ENCODE measurements around the gene SLAMF9.

The SLAMF9 gene

DNA sequence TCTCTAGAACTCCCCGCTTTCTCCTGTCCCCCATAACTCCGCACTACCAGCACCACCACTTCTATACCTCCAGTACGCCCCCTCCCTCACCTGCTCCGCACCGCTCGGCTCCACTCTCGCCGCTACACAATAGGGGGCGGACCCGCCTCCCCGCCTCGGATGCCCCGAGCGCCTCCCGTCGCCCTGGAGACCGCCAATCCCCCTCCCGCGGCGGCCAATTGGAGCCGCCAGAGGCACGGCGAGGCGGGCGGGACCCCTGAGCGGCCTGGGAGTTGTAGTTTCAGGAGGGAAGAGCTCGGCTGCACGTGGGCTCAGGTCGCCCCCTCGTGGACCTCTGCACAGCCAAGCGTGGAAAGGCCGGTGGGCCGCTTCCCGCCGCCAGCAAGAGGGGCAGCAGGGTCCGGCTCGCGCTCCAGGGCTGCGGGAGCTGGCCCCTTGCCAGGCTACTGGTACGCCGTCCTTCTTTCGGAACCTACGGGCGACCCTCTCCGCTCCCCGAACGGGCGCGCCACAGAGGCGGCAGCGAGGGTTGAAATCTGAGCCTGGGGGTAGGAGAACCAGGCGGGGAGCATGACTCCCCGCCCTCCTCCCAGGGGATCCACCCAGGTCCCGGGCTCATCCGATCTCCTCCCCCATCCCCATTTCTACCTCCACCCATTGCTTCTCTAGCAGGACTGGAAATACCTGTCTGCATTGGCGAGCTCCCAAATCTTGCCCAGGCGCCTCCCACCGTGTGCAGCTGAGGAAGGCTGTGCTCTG is 8.4 kb downstream of the SLAMF9 start, which contains the start of gene IGSF9:
IGSF9 (minus strand) TSS at position 131 of the 759 bp plus-strand sequence. CDS start 2,159 bp downstream, outside the sequence.
- DNase-seq, result peak; percentile 40

DNA sequence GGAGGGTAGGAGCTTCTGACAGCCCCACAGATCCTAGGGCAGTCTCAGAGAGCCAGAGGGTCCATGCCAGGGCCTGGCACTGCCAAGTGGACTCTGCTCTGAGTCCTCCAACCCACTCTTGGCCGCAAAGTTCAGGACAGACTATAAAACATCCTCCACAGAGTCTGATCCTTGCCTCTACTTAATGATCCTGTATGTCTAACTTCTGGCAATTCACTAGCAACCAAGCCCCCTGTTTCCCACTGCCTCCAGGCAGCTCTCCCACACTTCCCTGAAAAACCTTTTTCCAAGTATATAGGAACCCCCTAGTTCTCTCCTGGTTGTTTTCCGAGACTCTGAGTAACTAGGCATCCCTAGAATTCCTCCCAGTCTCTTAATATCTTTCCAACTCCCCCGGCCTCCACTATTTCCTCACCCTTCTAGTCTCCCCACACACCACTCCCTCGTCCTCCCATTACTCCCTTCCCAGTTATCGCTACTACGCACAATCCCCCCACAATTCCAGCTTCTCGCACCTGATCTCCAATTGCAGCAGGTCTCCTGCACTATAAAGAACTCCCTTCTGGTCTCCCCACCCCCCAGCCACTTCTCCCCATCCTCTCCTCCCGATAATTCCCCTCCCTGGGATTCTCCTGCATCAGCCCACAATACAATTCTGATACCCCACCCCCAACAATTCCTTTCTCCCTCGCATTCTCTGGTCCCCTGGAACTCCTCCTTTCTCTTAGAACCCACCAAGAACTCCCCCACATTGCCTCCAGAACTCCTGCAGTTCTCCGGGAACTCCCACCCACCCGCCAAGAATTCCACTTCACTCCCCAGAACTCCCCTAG is 9.2 kb downstream of the SLAMF9 start:
- DNase-seq, result no peak

DNA sequence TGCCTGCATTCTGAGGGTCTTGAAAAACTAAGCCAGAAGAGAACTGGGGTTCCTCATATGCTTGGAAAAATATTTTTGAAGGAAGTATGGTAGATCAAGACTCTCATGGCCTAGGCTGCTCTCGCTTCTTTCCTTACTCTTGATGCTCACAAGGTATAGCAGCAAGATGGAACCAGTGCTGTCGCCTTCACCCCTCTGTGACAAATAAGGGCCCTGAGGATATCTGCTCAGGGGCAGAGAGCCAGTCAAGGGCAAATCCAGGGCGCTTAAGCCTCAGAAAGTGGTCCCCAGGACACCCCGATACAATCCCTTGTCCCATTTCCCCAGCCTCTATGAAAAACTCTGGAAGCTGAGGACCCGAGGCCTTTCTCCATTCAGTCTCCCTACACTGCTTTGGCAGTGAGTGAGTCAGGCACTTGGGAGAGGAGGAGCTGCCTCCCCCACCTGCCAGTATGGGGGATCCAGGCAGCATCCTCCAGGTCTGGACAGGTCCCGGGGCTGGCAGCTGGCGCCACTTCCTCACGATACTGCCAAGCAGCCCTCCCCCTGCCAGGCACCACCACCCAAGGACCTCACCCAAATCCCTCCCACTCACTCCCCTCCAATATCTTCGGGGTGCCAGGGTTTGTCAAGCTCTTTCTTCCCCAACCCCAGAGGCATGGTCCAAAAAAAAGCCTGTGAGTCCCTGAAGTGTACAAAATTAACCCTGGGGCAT is 10.0 kb downstream of the SLAMF9 start:
- DNase-seq, result no peak

DNA sequence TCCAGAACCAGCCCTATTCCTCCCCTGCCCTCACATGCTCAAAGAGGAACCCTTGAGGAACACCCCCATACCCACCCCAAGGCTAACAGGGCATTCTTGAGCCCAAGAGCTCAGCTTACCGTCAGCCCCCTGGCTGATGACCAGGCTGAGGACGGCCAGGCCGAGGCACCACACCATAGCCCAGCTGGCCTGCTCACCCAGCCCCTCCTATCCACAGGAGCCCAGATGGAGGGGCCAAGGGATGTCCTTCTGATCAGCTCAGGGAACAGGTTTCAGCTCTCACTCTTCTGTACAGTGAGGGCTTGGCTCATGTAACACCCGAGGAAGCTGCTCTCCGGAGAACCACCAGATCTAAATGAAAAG is 10.8 kb downstream of the SLAMF9 start:
- DNase-seq, result no peak

DNA sequence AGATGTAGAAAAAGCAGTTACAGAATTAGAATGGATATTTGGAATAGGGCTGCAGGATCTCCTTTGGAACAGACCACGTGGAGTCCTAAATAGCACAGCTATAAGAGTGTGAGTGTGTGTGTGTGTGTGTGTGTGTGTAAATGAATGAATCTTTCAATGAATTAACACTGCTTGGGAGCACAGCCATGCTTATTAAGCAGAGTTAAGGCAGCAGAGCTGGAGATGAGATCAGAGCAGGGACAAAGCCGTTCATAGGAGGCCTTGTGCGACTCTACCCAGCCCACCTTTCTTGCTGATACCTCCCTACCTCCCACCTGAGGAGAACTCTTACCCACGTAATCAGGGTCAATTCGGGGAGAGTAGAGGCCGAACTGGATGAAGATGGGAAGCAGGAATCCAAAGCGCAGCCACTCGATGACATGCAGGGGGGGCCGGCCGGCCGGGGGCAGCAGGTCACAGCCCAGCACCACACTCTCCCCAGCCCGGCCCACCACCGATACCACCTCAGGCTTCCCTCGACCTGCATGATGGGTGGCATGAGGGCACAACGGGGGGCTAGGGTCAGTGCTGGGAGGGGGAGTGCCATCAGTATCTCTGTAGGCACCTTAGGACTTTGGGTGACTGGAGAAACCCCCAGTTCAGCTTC is 11.3 kb downstream of the SLAMF9 start:
- DNase-seq, result no peak

DNA sequence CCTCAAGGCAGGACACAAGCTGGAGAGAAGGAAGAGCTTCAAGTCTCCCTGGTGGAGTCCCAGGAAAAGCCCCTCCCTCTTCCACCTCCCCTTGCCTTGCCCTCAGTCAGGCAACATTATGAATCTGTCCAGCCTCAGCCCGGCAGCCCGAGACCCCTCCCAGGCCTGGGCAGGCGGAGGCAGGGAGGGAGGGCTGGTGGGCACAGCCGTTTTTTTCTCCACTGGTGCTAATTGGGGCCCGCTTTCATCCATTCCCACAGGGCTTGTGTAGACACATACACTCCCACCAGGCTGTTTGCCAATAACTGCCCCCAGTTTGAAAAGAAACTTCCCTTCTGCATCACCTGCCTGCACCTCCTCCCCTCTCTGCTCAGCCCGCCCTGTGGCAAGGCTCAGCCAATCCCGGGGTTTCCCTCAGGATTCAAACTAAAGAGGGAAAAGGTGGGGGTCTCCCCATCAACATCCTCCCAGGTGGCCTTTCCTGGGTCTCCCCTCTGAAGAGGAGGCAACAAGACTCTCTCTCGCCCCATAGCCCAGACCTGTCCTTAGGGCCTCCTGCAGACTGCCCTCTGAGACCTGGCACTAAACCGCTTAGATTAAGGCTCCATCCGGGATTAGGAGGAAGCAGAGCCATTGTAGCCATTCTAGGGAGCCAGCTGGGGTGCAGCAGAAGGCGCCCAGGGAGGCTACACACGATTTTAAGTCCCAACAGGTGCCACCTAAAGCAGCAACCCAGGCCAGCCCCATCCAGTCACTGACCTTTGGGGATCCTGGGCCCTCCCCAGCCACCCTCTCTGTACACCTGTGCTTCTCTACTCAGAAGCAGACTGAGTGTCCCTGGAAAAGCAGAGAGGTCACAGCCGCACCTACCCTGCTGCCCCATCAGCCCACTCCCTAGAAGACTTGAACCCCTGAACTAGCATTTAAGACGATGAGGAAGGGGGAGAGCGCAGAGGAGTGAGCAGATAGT is 12.2 kb downstream of the SLAMF9 start:
- no peak for DNase-seq

DNA sequence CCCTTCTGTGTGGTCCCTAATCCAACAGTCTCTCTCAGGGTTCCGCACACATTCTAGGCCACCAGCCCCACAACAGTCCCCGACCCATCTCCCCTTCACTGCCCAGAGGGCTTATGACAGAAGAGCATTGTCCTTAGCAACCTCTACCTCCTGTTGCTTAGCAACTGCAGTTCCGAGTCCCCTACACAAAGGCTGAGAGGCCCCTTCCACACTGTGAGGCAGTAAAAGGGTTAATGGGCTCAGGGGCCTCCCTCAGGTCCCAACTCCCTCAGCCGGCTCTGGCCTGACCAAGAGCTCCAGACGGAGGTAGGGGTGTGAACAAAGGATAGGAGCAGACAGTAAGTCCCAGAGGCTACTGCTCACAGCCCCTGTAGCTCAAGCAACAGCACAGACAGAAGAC is 12.9 kb downstream of the SLAMF9 start:
- DNase-seq, result no peak

DNA sequence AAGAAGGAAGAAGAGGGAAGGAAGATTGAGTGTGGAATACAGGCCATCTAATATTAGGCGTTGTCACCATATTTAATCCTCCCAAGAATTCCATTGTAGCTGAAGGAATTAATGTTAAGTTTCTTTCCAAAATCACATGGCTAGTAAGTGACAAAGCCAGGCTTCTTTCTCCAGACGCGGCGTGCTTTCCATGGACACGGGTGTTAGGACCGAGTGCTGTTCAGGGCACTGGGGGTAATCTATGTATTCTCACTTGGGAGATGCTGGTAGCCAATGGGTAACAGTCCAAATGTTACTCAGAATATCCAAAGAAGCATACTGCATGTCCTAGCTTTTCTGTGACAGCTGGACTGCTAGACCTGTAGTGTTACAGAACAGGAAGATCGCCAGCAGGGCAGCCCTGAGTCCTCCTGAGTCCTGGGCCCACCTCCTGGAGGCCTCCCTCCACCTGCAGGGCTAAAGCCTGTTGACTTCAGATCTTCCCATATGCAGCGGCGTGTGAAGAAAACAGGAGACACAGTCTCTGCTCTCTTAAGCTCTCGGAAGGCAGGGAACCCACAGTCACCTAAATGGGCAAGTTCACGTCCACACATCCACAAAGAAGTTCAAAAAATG is 13.9 kb downstream of the SLAMF9 start:
- DNase-seq, result no peak

DNA sequence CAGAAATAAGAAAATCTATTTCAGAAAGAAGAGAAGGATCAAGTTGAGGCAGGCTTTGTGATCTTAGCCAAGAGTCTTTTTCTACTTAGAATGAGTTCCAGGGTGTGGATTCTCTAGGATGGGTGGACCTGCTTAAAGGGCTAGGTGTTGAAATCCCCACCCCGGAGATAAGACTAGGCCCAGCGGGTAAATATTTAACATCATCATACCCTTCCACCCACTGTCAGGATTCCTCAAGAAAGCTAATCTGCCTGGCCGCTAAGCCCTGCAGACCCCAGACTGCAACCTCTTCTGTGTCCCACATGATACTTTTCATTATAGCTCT is 14.4 kb downstream of the SLAMF9 start:
- DNase-seq, result no peak

DNA sequence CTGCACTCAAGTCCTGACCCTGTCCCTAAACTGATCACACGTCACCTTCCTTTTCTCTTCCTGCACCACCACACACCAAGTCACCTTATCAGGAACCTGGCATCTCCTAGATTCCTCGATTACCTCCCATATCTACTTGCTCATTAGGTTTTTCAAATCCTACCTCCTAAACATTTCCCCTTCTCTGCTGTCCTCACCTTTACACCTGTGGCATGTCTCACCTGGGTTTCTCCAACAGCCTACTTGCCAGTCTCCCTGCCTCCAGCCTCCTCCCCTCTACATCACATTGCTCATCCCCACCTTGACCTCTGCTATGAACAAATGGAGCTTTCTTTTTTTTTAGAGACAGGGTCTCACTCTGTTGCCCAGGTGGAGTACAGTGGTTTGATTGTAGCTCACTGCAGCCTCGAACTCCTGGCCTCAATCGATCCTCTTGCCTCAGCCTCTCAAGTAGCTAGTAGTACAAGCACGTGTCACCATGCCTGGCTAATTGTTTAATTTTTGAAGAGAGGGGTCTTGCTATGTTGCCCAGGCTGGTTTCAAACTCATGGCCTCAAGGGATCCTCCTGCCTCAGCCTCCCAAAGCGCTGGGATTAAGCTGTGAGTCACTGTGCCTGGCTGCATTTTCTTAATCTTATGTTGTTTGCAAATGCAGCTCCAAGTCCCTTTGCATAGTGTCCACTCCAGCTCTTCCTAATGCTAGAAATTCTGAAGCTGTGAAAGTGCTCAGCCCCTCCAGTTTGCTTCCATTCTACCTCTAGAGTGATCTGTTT is 14.9 kb downstream of the SLAMF9 start:
- no peak for DNase-seq

DNA sequence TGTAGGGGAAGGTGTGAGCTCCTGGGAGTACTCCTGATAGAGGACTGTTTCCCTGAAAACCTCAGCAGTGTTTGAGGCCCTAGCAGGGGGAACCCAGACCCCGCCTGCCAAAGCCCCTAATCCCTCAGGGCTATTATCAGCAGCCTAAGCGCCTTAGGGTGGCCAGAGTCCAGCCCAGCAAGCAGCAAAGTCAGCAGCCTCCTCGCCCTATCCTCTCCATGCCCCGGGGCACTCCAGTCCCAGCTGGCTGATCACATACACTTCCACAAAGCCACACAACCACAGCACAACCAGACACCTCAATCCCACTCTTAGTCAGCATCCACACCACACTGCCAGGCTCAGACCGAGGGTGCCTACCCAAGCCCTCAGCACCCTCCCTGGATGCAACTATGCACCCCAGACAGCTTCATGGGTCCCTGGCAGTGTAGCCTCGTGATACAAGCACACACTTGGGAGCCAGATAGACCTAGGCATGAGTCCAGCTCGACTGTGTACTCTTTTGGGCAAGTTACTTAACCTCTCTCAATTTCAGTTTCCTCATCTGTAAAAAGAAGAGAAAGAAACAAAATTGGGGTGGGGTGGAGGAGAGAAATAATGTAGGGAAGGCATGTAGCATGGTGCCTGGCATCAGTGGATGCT is 15.7 kb downstream of the SLAMF9 start:
- no peak for DNase-seq

DNA sequence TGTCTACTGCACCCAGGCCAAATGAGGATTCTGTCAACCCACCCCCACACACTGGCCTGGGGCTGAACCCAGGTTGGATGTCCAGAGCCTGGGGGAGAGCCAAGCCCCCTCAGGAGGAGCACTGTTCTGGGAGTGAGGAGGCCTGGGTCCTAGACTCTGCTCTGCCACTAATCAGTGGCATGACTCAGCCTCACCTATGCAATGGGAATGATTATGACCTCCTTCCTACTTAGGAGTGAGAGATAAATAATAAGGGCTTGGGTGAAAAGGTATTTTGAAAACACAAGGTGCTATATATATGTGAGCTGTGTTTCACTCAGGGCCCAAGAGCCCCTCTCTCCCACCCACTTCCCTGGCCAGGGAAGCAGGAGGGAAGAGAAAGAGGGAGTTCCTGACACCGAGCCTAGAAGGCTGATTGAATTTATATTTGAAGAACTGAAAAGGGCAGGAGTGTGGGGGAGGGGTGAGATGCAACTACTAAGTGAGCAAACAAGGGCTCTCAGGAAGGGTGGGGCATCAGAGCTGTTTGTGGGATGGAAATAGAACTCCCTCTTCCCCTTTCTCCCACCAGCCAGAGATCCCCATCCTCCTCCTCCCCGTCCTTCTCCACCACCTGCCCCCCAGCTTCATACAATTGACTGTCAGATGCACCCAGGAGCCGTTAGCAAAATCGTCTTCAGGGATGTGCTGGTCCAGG is 16.8 kb downstream of the SLAMF9 start:
- DNase-seq, result no peak

DNA sequence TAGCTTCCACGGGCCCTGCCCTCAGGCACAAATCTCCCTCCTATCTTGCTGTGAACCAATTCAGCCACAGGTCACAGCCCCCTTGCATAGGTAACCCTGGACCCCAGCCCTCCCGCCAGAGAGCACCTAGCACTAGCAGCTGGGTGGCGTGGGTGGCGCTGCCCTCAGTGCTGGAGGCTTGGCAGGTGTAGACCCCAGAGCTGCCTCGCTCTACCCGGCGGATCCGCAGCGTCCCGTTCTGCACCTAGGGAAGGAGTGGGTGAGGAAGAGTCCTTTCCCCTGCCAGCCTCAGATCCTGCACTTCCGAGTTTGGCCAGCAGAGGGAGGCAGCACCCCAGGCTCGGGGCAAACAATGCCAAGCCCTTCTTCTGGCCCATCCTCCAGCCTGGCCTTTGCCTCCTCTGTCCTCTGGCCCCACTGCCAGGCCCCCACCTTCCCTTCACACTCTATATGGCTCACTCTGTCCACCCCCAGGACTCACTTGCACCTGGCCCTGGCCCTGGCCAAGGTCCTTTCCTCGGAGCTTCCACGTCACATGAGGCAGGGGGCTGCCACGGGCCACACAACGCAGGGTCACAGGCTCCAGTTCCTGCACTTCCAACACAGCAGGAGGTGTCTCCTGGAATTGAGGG is 17.6 kb downstream of the SLAMF9 start:
- no peak for DNase-seq

DNA sequence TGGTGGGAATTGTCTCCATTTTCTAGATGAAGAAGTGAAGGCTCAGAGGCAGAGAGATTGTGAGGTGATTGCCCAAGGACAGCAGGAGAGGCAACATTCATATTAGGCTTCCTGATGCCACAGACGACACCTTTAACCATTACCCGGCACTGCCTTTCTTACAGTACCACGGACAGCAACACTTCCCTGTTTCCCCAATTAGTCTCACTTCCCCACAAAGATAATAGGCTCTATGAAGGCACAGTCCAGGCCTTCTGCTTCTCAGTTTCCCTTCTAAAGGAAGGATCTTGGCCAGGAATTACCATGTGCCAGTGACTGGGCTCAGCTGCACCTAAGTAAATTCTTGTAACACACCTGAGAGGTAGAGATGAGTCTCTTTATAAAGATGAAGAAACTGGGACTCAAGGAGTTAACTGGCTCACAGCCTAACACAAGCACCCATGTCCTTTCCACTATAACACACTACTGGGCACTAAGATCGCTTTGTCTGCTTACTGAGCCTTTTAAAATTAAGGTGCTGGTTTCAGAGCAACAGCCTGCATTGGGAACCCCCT is 18.2 kb downstream of the SLAMF9 start:
- DNase-seq, result no peak

DNA sequence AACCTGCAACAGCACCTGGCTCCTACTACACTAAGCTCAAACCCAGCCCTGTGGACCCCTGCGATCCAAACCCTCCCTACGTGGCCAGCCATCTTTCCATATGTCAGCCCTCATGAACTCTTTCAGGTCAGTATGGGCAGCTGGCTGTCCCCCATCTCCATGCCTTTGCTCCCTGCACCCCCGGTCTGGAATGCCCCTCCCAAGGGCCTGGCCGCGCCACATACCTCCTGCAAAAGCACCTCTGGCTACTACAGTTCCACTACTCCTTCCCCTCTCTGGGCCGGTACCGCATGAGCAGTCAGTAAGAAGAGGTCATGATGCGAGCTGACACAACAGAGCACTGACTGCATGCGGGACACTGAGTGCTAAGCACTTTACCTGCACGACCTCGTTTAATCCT is 18.7 kb downstream of the SLAMF9 start:
- no peak for DNase-seq

DNA sequence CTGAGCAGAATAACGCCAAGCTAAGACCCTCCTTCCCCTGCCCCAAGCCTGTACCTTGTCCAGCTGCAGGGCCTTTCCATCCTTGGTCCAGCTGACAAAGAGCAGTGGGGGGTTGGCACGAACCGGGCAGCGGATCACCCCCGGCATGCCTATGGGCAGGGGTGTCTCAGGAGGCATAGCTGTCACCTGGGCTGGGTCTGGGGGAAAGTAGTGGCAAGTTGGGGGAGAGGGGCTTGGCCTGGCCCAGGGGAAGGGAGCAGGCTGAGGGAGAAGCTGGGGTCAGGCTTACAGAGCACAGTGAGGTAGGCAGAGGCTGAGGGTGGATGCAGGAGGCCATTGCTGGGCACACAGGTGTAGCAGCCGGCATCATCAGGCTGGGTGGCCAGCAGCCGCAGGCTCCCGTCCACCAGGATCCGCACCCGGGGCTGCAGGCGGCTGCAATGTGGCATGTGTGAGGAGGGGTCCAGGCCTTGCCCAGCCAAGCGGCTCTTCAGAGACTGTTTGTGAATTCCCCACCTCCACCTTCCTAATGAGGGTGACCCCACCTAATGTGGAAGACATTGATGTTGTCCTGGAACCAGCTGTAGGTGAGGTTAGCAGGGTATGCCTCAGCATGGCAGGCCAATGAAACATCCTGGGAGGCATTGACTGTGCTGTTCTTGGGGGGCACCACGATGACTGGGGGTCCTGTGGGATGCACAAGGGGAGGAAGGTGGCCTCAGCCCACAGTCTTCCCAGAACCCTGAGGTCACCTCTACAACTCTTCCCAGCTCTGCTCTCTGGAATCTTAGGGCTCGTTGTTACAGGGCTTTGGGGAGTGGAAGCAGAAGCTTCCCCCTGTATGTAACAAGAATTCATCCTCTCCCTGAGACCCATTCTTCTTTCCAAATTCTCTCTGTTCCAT is 19.6 kb downstream of the SLAMF9 start:
- DNase-seq, result no peak

DNA sequence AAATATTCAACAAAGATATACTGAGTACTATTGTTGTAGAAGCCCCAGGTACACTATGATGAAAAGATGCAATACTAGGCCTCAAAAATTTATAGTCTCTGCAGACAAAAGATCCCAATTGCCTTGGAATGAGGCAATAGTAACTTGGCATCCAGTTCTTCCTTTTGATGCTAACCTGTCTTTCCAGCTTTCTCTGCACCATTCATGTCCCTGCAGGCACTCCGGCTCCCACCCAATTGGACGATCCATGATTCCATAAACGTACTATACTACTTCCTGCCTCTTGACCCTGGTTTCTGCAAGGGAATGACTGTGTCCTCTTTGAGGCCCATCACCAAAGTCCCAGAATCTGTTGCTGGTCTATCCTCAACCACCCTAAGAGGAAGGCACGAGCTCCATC is 20.7 kb downstream of the SLAMF9 start:
- no peak for DNase-seq
